ENCODE measurements around the gene RBM38.

DNA sequence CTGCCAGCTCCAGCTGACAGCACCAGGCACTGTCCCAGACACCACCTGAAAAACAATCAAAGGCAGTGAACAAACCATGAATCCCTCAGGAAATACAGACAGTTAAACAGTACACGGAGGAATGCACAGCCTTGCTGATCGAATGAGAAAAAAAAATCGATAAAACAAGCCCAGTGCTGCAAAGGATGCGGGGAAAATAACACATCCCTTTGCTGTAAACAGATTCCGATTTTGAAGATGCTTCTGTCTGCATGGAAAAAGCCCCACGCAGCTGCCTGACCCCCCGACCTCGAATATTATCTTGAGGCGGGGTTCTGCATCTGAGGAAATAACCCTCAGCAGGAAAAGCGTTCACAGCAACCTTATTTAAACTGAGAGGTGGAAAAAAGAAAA, 43.9 kb downstream of the RBM38 start:
- TF ChIP-seq, protein P1, sequence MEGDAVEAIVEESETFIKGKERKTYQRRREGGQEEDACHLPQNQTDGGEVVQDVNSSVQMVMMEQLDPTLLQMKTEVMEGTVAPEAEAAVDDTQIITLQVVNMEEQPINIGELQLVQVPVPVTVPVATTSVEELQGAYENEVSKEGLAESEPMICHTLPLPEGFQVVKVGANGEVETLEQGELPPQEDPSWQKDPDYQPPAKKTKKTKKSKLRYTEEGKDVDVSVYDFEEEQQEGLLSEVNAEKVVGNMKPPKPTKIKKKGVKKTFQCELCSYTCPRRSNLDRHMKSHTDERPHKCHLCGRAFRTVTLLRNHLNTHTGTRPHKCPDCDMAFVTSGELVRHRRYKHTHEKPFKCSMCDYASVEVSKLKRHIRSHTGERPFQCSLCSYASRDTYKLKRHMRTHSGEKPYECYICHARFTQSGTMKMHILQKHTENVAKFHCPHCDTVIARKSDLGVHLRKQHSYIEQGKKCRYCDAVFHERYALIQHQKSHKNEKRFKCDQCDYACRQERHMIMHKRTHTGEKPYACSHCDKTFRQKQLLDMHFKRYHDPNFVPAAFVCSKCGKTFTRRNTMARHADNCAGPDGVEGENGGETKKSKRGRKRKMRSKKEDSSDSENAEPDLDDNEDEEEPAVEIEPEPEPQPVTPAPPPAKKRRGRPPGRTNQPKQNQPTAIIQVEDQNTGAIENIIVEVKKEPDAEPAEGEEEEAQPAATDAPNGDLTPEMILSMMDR (IDR thresholded peaks at IDR 0.05), result no peak
- TF ChIP-seq POLR2A (IDR thresholded peaks at IDR 0.05), result no peak

All from Peyer's patch (tissue), 4 donors.